ENCODE data around the gene NEDD4L.
"Not testable (repeated sequence)": the region's sequence is repeated elsewhere in the genome, so short reads cannot be mapped to it uniquely, and the experiment has no call there.

Gene NEDD4L

DNA sequence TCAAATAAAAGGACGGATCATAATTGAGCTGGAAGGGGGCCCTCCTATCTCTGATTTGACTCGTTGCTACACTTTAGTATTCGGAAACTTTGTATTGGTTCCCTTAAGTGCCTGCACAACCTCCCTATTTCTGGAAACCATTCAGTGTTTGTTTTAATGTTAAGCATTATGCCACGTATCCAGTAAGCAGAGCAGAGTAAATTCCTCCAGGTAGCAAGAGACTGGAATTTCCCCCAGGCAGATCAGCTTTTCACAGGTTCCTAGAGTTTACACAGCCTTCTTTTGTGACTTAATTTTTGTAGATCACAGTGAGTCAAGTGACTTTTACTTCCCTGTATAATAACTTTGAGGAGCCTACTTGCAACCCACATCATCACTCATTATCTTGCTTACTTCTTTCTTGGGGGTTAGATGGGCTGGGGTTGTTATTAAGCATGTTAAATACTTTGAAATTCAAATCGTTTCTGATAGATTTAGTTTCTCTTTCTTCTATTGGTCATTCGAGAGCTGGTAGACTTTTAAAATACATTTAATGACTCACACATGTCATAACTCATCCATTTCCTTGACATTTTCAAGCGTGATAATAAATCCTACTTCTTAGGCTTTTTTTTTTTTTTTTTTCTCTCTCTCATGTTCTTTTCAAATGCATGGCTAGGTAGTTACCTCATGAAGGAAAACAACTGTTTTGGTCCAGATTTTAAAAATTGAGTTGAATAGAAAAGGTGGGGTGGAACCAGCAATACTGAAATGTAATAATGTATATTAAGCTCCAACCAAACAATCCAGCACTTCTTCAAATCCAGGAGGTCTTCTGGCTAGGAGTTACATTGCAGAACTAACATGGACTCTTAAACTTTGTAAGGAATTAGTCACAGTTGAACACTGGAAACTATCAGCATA, 219.3 kb downstream of the NEDD4L start:
- ChIA-PET CTCF (interaction anchor here (0.7 to 1.9 kb wide), 3 partner anchors 14 to 82 kb away, joined by 3 to 4 read pairs (median 4); no protein-coding TSS in a partner anchor), POLR2A (no interaction called here)
- TF ChIP-seq, protein P1, sequence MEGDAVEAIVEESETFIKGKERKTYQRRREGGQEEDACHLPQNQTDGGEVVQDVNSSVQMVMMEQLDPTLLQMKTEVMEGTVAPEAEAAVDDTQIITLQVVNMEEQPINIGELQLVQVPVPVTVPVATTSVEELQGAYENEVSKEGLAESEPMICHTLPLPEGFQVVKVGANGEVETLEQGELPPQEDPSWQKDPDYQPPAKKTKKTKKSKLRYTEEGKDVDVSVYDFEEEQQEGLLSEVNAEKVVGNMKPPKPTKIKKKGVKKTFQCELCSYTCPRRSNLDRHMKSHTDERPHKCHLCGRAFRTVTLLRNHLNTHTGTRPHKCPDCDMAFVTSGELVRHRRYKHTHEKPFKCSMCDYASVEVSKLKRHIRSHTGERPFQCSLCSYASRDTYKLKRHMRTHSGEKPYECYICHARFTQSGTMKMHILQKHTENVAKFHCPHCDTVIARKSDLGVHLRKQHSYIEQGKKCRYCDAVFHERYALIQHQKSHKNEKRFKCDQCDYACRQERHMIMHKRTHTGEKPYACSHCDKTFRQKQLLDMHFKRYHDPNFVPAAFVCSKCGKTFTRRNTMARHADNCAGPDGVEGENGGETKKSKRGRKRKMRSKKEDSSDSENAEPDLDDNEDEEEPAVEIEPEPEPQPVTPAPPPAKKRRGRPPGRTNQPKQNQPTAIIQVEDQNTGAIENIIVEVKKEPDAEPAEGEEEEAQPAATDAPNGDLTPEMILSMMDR (IDR thresholded peaks at IDR 0.05; ENCODE audit: control extremely low read depth, extremely low read depth, low read depth, missing control alignments): no peak
- no peak for DNase-seq (ENCODE audit: extremely low spot score)

DNA sequence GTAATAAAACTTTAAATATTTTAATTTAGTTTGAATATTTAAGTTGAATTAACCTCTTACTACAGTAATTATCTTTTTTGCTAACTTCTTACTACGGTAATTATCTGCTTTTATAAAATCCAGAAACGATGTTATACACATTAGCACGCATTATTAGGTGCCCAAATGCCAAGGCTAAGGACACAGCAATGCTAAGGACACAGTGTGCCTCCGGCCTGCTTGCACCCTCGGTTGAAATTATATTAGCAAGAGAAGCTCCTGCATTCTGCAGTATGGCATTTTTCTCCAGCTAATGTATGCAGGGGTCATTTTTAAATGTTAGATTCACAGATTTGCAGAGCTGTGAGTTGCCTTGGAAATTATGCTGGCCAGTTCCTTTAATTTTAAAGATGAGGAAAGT, 220.0 kb downstream of the NEDD4L start:
- ChIA-PET POLR2A (no interaction called here), CTCF (interaction anchor here (0.7 to 1.9 kb wide), 3 partner anchors 8 to 21 kb away, joined by 3 to 4 read pairs (median 3); no protein-coding TSS in a partner anchor)

DNA sequence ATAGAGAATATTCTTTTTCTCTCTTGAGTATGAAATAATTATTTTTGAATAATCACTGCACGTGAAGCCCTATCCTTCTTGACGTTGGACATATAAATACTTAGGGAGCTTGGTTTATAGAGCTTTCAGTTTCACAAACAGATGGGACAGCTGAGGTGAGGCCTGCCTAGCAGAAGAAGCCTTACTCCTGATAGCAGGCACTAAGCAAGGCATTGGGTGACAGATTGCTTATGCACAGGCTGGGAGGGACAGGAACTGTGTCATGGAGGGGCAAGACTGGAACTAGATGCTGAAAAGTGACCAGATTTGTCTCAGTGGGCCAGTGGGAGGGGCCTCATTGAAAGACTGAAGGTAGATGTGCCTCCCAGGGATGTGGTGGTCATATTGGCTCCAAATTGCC, 220.8 kb downstream of the NEDD4L start:
- CTCF ChIA-PET: interaction anchor here (0.7 to 1.9 kb wide), 3 partner anchors 8 to 21 kb away, joined by 3 to 4 read pairs (median 3); no protein-coding TSS in a partner anchor
- TF ChIP-seq, protein P1 (IDR thresholded peaks at IDR 0.05; ENCODE audit: control extremely low read depth, extremely low read depth, low read depth, missing control alignments): no peak
- DNase-seq (ENCODE audit: extremely low spot score): no peak
- POLR2A ChIA-PET: no interaction called here

More for the DNA sequence above, 220.0 kb downstream of the NEDD4L start:
- TF ChIP-seq, protein P1 (IDR thresholded peaks at IDR 0.05; ENCODE audit: control extremely low read depth, extremely low read depth, low read depth, missing control alignments): no peak
- no peak for DNase-seq (ENCODE audit: extremely low spot score)

DNA sequence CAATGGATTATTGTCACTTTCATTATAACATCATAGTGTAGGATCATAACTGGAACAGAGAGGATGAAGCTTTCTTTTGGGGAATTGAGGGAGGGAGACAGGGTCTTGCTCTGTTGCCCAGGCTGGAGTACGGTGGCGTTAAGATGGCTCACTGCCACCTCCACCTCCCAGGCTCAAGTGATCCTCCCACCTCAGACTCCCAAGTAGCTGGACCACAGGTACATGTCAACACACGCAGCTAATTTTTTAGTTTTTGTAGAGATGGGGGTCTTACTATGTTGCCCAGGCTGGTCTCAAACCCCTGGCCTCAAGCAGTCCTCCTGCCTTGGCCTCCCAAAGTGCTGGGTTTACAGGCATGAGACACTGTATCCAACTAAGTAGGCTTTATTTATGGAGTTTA, 221.5 kb downstream of the NEDD4L start:
- CTCF ChIA-PET: interaction anchor here (1.6 kb wide), 1 partner anchor 20 kb away, joined by 3 read pairs; no protein-coding TSS in a partner anchor
- DNase-seq (ENCODE audit: extremely low spot score); POLR2A ChIA-PET: not testable (repeated sequence)

DNA sequence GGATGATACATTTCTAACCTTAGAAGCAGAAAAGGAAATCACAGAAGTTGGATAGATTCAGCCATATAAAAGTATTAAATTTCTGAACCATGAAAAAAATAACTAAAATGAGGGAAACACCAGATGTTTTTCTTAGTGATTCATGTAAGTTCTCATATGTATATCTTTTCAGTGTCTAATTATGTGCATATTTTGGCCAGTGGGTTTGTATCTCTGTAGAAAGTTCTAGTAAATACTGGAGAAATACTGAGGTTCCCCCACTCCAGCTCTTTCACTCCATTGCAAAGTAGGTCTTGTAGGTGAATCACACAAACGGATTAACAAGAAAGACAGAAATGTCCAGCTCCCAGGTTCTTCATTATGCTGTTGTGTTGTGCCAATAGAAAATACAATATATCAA, 222.3 kb downstream of the NEDD4L start:
- POLR2A ChIA-PET: no interaction called here
- TF ChIP-seq, protein P1 (IDR thresholded peaks at IDR 0.05; ENCODE audit: control extremely low read depth, extremely low read depth, low read depth, missing control alignments): no peak
- no peak for DNase-seq (ENCODE audit: extremely low spot score)
- CTCF ChIA-PET: no interaction called here

DNA sequence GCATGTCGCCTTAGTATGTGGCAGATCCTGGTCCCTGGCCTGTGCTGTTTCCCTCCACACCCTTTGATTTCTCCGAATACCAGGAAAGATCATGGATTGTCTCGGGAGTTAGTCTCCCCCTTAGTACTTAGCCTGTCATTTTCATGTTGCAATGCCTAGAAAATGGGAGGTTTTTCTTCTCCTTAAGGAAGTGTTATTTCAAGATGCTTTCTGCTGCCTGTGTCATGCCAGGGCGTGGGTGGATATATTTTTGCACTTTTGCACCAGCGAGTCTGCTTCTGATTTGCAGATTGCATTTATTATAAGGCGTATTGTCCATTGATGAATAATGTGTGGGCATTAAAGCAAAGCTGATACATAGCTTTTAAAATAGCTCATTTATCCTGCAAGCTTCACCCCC, 223.5 kb downstream of the NEDD4L start:
- TF ChIP-seq, protein P1 (IDR thresholded peaks at IDR 0.05; ENCODE audit: control extremely low read depth, extremely low read depth, low read depth, missing control alignments): no peak
- ChIA-PET POLR2A (no interaction called here), CTCF (no interaction called here)
- no peak for DNase-seq (ENCODE audit: extremely low spot score)

DNA sequence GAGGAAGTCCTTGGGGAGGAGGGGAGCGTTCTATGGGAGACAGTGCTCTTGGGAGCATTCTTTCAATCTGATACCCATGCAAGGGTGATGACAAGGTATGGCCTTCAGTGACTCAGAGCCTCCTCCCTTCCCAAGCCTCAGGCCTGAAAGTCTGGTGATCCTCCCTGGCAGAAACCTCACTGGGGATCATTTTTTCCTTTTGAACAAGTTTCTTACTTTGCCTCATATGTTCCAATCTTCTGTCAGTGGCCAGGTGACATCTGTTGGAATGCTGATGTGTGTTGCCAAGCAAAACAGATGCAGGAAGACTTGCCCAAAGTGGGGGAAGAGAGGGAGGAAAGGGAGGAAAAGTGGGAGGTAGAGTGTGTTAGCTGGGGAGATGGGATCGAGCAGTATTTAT, 224.8 kb downstream of the NEDD4L start:
- POLR2A ChIA-PET: no interaction called here
- CTCF ChIA-PET: interaction anchor here (0.7 kb wide), 1 partner anchor 9 kb away, joined by 3 read pairs; no protein-coding TSS in a partner anchor
- TF ChIP-seq, protein P1 (IDR thresholded peaks at IDR 0.05; ENCODE audit: control extremely low read depth, extremely low read depth, low read depth, missing control alignments): no peak
- no peak for DNase-seq (ENCODE audit: extremely low spot score)
